Activated CD8-positive, alpha-beta memory T cell treated with anti-CD3 and anti-CD28 coated beads, Interleukin-2, amount 50 U/mL, for 24 hours (primary cell): ENCODE results near the gene OPHN1.
"Not testable (repeated sequence)": the region's sequence is repeated elsewhere in the genome, so short reads cannot be mapped to it uniquely, and the experiment has no call there.

Experiments used
- DNase-seq: peaks from one replicate; pipeline ENCODE4 v3.0.0-alpha.2; 2020; ENCODE audit errors: extremely low read depth

OPHN1 gene

GRCh38 chrX:68177542-68177941 is 255.8 kb downstream of the OPHN1 start:
- DNase-seq = no peak

GRCh38 chrX:68175562-68175961 is 257.7 kb downstream of the OPHN1 start:
- no peak for DNase-seq

GRCh38 chrX:68163441-68163840 is 269.9 kb downstream of the OPHN1 start:
- no peak for DNase-seq

DNA sequence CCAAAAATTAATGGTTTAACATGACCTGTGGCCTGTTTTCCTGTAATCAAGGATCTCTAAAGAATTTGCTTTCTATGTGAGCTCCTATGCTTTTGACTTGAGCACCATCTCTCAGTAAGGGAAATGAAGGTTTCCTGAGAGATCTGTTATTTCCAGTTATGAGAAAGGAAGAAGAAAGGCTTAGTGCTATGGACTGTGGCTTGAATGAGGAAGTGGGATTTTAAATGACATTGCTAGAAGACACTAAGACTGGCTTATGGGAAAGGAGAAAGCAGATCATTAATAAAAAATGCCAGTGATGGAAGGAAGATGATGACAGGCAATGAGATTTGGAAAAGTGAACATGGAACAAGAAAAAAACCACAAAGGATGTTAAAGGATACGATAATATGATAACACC is 285.4 kb downstream of the OPHN1 start:
- no peak for DNase-seq

- no peak for DNase-seq
Measured at GRCh38 chrX:68146054-68146453, 287.2 kb downstream of the OPHN1 start.

DNA sequence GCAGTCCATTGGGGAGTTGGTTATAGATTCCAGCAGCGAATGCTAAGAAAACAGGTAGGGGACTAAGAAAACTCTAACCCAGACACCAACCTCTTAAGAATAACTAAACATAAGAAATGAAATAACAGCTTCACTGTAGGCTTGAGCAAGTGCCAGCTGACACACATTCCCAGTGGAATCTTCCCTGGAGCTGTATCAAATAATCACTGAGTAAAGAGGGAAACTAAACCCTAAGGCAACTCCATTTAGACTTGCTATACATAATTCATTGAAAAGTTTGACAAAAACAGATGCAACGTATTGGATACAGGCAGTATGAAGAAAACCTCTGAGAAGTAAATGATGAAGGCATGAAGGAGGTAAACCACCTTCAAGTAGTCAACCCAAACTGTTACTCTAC is 293.5 kb downstream of the OPHN1 start:
- no peak for DNase-seq

- DNase-seq = no peak
Measured at GRCh38 chrX:68133181-68133580, 300.1 kb downstream of the OPHN1 start.

DNA sequence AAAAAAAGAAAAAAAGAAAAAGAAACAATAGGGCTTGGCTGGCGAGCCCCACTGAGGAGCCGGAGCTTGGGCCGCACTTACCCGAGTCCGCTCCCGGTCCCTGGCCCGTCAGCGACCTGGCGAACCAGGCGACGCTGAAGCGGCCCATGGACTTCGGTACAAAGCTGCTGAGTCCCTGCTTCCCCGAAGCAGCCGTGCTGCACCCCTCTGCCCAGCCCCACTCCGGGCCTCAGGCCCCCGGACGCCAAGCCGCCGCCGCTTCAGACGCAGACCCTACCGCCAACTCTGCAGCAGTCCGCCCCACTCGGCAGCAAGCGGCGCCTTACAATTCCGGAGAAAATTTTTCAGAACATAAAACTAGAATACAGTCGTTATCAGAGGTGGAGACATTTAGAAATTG is 300.5 kb downstream of the OPHN1 start:
- no peak for DNase-seq

GRCh38 chrX:68121835-68122234 is 311.5 kb downstream of the OPHN1 start:
- DNase-seq = no peak

DNA sequence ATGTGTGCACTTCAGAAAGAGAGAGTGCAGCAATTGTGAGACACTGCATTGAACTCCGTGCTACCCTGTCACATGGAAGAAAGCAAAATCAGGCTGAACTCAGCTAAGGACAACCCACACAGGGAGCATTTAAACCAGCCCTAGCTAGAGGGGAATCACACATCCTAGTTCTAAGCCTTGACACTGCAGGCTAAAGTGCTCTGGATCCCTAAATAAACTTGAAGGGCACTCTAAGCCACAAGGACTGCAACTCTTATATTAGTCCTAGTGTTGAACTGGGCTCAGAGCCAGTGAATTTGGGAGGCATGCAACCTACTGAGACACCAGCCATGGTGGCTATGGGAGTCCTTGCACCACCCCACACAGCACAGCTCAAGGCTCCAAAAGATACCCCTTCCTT is 311.9 kb downstream of the OPHN1 start:
- no peak for DNase-seq

GRCh38 chrX:68115371-68115770 is 317.9 kb downstream of the OPHN1 start:
- DNase-seq = no peak

GRCh38 chrX:68114573-68115129 is 318.6 kb downstream of the OPHN1 start:
- DNase-seq = no peak

- DNase-seq = no peak
Measured at GRCh38 chrX:68113837-68114572, 319.3 kb downstream of the OPHN1 start.

- DNase-seq = no peak
Measured at GRCh38 chrX:68112321-68112720, 321.0 kb downstream of the OPHN1 start.

DNA sequence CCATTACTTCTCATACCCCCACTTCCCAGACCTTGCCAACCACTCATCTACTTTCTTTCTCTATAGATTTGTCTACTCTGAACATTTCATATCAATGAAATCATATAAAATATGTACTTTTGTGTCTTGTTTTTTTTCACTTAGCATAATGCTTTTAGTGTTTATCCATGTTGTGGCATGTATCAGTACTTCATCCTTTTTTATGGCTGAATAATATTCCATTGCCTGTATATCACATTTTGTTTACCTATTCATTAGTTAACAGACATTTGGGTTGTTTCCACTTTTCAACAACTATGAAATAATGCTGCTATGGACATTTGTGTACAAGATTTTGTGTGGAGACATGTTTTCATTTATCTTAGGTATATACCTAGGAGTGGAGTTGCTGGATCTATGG is 324.1 kb downstream of the OPHN1 start:
- DNase-seq = no peak

- DNase-seq = no peak
Measured at GRCh38 chrX:68098431-68098830, 334.9 kb downstream of the OPHN1 start.

GRCh38 chrX:68090266-68090665 is 343.0 kb downstream of the OPHN1 start:
- DNase-seq = no peak

- DNase-seq = no peak
Measured at GRCh38 chrX:68087526-68087925, 345.8 kb downstream of the OPHN1 start.

GRCh38 chrX:68086709-68087108 is 346.6 kb downstream of the OPHN1 start:
- DNase-seq = no peak

DNA sequence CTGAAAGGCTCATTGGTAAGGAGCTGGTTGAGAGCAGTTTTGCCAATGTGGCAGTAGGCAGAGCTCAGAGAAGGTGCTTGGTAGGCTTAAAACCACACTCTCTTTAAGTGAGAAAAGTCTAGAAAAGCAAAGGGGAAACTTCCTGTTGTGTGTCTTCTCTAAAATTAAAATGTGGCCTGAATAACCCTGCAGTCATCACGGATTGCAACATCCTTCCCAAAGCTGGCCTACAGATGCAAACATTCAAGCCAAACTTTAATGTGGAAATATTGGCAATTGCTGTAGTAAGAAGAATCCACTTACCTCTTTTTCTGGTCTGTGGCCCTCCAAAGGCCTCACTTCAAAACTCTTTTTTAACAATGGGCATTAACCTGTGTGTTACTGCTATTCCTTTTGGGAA is 348.5 kb downstream of the OPHN1 start:
- DNase-seq = no peak

GRCh38 chrX:68083510-68083909 is 349.8 kb downstream of the OPHN1 start:
- DNase-seq = no peak

GRCh38 chrX:68079961-68080360 is 353.3 kb downstream of the OPHN1 start:
- no peak for DNase-seq

DNA sequence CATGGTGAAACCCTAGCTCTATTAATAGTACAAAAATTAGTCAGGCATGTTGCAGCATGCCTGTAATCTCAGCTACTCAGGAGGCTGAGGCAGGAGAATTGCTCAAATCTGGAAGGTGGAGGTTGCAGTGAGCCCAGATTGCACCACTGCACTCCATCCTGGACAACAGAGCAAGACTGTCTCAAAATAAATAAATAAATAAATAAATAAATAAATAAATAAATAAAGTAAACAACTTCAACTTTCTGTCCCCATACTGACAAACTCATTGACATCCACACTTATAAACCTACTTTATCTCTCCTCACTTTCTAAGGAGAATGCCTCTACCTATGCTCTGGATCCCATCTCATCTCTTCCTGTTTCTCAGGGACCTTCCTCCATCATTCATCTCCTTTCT is 354.5 kb downstream of the OPHN1 start:
- not testable (repeated sequence) for DNase-seq

GRCh38 chrX:68077378-68077777 is 355.9 kb downstream of the OPHN1 start:
- no peak for DNase-seq
